SK-MEL-5 (cell line): Measurements from ENCODE around the gene RNF31. TPM values are rescaled to one million over a fixed set of nuclear protein-coding genes. Genes with fewer than 3 reads are reported as not detected.
A peak's percentile ranks its signal among the peaks of the same experiment; 100 is the strongest.

ENCODE experiments used
- DNase-seq: peaks from one replicate; pipeline ENCODE4 v3.0.0-alpha.2; 2016; ENCODE audit warnings: low read depth, low spot score
- in situ Hi-C: cut with HindIII; loops from 2 replicates; pipeline ENCODE4 v1.10.0; 2016; ENCODE audit warnings: low sequenced_read_pairs, high pct_unique_total_duplicates, low pct_unique_long_range_greater_than_20kb
- total RNA-seq: library from RNA; depleted of rRNA; stranded (reverse); fragments of >200 nt; shearing (Covaris generic); gene quantifications from 2 replicates; pipeline ENCODE4 v1.2.3, GENCODE V29; 2014

Gene RNF31
- total RNA-seq, 1 experiment from 2014 or later: 47.2 TPM

DNA sequence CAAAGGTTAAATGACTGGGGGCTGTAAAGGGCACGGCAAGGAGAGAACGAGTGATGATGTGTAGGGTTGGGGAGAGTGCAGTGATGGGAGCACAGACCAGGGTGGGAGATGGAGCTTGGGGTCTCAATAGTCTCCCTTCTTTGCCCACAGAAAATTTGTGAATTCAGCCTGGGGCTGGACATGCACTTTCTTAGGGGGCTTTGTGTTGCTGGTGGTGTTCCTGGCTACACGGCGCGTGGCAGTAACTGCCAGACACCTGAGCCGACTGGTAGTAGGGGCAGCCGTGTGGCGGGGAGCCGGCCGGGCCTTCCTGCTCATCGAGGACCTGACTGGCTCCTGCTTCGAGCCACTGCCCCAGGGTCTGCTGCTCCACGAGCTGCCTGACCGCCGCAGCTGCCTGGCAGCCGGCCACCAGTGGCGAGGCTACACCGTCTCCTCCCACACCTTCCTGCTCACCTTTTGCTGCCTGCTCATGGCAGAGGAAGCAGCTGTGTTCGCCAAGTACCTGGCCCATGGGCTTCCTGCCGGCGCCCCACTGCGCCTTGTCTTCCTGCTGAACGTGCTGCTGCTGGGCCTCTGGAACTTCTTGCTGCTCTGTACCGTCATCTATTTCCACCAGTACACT, 15.1 kb upstream of the RNF31 start:
- in situ Hi-C loops: no loop called here
- DNase-seq: no peak

DNA sequence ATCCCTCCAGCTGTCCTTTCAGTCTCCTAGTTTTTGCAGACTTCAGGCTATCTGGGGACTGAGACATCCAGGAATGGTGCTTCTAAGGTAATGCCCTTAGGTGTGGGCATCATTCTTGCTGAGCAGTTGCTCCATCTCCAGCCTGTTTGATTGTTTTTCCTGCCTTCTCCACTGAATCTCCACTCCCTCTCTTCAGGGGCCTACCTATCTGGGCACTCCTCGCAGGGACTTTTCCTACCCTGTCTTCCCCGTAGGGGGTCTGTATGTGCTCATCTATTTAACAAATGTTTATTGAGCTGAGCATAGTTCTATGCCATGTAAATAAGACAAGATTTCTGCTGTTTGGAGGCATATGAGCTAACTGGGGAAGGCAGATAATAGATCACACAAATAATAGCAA, 14.3 kb upstream of the RNF31 start:
- in situ Hi-C loops: no loop called here
- no peak for DNase-seq

DNA sequence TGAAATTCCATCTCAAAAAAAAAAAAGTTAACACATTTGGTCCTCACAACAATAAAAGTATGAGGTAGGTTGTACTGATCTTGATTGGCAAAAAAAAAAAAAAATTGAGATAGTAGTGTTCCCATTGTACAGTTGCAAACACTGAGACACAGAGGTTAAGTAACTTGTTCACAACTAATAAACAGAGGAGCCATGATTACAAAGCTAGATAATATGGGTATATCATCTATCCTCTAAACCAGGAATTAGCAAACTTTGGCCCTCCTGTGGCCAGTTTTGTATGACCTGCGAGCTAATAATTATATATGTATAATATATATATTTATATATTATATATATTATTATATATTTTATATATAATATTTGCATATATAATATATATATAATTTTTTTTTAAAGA, 13.6 kb upstream of the RNF31 start:
- no peak for DNase-seq
- in situ Hi-C loops: no loop called here

DNA sequence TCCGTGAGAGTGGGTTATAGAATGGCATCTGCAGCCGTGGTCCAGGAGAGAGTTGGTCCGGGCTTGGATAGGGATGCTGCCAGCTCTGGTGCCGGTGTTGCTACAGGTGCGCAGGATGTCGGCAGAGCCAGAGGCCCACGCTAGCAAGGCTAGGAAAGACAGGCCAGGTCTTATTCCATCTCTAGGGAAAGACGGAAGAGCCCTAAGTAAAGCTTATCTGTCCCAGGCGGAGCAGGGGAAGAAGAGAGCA, 11.8 kb upstream of the RNF31 start:
- in situ Hi-C loops: no loop called here
- DNase-seq: no peak

DNA sequence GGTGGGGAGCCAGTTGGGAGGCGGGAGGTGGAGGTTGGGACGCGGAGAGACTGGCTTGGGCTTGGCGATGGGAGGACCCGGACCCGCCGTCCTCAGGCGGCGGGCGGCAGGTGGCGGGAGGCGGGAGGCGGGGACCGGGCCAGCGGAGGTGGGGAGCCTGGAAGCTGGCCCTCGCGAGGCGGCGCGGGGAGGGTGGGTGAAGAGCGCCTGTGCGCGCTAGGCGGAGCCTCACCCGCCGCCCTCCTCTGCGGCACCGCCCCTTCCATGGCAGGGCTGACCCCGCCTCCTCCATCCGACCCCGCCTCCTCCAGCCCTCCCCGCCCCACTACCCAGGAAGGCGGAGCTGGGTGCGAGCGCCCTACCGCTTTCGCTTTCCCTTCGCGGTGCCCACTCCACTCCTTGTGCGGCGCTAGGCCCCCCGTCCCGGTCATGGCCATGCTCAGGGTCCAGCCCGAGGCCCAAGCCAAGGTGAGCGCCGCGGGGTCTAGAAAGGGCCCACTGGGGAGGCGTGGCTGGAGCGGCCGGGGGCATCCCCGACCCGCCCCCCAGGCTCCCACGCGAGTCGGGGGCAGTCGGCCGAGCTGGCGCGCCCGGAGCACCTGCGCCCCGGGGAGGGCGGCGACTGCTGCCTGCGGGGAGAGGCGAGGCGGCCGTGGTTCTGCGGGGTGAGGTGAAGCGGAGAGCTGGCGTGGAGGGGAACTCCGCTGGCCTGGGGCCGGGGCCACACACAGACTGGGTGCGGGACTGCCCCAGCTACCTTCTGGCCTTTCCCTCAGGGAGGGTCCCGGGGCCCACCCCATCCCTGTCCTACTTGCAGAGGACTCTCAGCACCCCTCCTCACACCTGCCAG, 11.2 kb upstream of the RNF31 start, which contains the start of gene PSME1:
Gene PSME1 (plus strand): TSS at position 361 of the 850 bp plus-strand sequence. CDS start 69 bp downstream, at position 430.
- DNase-seq: peak; percentile 83
- in situ Hi-C loops: no loop called here

DNA sequence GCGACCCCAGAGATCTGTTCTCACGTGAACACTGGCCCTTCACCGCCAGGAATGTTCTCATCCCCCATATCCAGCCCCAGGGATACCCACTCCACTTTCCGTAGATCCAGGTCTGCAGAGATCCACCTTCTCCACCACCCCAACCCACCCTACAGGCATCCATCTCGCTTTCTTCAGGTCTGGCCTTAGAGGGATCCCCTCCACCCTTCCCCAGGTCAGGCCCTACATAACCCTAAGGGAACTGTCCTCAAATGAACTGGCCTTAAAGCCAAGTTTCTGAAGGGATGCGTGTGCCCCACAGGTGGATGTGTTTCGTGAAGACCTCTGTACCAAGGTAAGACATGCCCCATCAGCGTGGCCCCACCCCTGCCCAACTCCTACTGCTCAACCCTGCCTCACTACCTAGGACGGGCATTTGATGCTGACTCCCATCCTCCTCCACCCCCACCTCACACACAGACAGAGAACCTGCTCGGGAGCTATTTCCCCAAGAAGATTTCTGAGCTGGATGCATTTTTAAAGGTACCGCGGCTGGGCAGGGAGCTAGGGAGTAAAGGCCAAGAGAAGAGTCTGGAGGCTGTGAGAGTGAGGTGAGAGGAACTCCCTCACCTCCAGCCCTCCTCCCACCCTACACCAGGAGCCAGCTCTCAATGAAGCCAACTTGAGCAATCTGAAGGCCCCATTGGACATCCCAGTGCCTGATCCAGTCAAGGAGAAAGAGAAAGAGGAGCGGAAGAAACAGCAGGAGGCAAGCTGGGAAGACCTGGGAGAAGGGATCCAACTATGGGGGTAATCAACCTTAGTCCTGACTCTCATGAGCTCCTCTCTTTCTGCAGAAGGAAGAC, 10.4 kb upstream of the RNF31 start:
- no peak for DNase-seq
- in situ Hi-C loops: no loop called here

DNA sequence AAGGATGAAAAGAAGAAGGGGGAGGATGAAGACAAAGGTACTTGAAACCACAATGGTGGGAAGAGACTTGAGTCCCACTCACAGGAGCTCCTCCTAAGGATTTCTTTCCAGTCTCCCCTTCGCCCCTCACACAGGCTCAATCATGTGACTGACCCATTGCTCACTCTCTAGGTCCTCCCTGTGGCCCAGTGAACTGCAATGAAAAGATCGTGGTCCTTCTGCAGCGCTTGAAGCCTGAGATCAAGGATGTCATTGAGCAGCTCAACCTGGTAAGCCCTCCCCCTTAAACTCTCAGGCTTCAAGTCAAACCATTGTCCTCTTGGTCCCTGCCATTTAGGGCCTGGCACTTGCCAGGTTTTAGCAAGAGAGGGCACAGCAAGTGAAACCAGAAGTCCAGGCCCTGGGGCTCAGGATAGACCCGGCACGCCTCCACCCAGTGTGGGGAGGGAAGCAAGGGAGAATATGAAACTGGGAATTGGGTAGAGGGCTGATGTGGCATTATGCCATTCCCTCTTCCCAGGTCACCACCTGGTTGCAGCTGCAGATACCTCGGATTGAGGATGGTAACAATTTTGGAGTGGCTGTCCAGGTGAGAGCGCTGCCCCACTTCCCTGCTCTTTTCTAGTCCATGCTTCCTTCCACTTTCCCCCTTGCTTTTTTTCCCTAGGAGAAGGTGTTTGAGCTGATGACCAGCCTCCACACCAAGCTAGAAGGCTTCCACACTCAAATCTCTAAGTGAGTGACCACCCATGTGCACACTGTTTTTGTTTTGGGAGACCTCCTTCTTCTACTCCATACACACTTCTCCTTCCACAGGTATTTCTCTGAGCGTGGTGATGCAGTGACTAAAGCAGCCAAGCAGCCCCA, 9.5 kb upstream of the RNF31 start:
- in situ Hi-C loops: no loop called here
- no peak for DNase-seq

DNA sequence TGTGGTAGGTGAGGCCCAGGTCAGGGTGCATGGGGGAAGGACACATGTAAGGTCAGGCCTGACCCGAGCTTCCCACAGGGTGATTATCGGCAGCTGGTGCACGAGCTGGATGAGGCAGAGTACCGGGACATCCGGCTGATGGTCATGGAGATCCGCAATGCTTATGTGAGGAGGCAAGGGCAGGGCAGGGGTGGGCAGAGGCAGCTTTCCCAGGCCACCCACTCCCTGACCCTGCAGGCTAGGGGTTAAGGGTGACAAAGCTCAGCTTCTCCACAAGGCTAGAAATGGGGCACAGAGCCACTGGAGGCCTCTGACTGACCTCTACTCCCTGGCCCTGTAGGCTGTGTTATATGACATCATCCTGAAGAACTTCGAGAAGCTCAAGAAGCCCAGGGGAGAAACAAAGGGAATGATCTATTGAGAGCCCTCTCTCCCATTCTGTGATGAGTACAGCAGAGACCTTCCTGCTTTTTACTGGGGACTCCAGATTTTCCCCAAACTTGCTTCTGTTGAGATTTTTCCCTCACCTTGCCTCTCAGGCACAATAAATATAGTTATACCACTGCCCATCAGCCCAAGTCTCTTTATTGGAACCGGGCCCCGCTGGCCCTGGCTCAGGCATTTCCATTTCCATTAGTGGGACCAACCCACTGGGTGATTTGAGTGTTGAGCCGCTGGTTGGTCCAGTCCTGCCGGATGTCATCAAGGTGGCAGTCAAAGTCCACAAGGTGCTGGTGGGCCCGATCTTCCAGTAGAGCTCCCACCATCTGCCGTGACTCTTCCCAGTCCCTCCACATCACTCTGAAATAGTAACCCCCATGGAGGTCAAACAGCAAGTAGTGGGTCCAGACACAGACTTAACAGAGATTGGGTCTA, 8.7 kb upstream of the RNF31 start:
- no peak for DNase-seq
- in situ Hi-C loops: no loop called here

DNA sequence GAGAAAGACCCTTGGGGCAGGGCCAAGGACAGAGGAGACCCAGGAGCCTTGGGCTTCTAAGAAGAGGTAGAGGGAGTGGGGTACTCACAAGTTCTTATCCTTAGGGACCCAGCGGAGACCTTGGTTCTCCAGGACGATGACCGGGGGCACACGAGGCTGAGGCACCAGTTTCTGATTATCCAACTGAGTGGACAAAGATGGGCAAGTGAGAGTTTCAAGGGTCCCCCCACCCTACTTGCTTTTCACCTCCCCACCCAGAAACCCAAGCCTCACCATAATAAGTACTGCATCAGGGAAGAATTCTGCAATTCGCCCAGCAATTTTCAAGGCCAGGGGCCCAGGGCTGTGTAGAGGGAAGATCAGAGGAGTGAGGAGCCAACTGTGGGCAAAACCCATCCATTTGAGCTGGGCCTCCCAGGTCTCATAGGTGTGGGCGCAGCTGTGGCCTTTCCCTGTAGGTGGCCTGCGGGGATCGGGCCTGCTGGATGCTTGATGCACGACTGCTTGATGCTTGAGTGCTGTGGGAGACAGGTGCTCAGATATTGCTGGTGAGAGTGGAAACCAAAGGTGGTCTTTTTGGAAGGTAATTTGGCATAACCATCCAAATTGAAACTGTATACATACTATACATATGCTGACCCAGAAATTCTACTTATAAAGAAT, 7.9 kb upstream of the RNF31 start:
- in situ Hi-C loops: no loop called here
- DNase-seq: no peak

DNA sequence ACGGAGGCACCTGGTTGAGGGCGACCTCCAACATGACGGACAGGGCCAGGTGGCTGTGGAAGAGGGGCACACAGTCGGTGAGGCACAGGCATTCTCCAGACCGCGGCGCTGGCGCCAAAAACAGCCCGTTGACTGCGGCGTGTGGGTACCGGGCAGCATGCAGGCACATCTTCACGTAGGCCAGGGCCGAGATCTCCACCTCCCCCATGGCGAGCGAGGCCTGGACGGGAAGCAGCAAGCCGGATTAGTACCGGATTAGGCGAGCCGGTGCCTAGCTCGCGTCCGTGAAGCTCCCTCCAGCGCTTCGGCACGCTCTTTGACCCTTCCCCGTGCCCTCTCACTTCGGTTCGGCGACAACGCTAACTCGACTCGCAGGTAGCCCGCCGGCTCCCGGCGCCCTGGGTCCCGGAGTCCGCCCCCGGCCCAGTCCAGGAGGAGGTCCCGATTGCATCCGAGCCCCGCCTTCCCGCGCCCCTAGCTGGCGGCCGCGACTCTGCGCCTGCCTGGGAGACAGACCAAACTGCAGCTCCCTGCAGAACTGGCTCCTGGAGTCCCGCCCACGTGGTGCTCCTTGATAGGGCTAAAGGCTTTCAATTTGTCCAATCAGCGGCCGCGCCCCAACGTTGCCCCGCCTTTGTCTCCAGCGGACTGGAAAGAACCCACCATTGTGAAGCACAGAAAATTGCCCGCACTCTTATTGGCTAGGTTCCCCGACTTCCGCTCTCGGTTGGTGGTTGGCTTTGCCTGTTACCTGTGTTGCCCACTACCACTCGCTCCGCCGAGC, 6.0 kb upstream of the RNF31 start, which contains the start of gene EMC9:
Gene EMC9 (minus strand): TSS at position 495 of the 784 bp plus-strand sequence. CDS start 287 bp downstream, at position 208.
- DNase-seq: peak; percentile 99
- in situ Hi-C loops: no loop called here

DNA sequence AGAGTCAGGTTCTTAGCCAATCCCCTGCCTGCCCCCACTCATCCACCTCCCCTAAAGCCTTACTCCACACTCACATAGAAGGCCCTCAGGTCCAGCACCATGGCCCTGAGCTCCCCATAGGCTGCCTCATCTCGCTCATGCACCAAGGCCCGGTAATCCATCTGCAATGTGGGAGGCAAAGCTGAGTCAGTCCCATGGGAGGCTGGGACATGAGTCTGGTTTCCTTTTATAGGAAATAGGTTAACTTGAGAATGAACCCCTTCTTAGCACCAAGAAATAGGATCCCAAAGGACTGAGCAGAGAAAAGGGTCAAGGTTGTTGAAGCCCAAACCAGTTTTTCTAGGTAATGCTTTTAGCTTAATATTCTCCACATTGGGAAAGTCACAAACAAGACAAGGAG, 3.8 kb upstream of the RNF31 start:
- no peak for DNase-seq
- in situ Hi-C loops: no loop called here

DNA sequence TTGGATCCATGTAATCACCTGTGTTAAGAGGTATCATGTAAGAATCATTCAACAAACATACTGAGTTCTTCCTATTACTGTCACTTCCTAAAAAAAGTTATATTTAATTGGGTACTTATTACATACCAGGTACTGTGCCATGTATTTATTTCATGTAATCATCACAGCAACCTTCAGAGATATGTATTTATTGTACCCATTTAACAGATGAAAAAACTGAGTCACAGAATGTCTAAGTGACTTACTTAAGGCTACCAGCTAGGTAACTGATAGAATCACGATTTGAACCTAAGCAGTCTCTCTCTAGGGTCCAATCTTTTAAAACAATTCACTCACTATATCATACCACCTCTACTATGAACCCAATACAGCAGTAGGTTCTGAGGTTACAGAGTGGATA, 2.8 kb upstream of the RNF31 start:
- DNase-seq: no peak
- in situ Hi-C loops: no loop called here

DNA sequence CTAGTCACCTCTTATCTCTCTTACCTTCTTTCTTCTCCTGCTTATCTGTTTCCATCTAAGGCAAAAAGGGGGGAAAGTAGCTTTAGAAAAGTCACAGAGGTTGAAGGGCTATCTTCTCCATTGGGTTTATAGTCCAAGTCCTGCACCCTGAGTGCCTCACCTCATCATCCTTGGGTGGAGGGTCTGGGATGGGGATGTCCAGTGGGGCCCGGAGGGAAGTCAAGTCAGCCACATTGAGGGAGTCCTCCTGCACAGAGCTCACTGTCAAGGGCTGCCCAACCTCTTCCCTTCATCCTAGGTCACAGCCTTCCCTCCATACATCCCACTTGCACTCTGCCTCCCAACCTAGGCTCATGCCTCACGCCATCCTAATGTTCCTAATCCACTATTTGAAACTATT, 2.1 kb upstream of the RNF31 start:
- in situ Hi-C loops: no loop called here
- DNase-seq: no peak

DNA sequence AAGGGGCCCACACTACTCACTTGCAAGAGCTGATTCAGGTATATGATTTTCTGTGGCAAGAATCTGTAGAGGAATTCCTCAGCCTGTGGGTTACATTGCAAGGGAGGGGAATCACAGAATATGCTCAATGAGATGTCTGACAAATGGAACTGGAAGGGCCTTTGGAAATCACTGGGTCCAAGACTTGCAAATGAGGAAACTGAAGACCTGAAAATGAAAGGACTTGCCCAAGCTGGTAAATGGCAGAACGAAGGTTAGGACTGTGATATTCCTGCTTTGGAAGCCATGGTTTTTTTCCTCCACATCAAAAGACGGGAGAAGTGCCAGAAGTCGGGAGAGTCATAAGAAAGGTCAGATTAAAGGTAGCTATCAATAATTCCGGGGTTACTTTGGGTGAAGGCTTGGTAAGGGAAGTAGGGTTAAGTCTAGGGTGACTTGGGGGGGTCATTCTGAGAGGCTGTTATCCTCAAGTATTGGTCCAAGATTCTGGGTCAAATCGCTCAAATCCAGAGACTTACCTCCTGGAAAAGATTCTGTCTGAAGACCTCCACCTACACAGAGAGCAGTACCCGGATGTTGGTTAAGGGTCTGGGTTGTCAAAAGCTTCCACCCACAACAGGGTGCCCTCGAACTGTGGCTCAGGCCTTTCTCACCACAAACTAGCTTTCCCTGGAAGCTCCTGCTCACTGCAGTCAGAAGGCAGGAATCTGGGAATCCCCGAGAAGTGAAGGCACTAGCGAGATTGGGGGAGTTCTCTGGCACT, 1.4 kb upstream of the RNF31 start:
- no peak for DNase-seq
- in situ Hi-C loops: no loop called here

DNA sequence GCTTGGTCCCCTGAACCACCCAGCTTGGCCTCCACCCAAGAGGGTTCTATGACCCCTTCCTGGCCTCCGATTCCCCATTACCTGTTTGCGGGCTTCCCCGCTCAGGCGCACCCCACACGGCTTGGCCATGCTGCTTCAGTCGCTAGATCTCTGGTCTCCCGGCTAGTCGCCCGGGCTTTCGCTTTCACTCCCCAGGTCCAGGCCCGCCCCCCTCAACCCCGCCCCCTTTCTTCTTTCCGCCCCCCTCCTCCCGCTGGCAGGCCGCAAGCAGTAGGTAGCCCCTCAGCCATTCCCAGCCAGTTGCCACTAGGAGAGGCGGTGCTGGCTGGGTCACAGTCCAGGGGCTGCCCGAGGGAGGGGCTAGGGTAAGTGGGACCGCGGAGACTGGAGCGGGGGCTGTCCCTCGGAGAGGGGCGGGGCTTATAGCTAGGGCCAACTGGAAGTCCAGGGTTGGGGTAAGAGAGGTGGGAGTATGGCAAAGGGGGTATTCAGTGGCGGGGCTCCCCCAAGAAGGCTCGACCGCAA, 783 bp upstream of the RNF31 start, which contains the start of gene PSME2:
Gene PSME2 (minus strand): TSS at position 158 of the 525 bp plus-strand sequence. CDS start 29 bp downstream, at position 129.
- DNase-seq: peak; percentile 97
- in situ Hi-C loops: no loop called here
